ENCODE measurements around the gene ZNF441.

DNA sequence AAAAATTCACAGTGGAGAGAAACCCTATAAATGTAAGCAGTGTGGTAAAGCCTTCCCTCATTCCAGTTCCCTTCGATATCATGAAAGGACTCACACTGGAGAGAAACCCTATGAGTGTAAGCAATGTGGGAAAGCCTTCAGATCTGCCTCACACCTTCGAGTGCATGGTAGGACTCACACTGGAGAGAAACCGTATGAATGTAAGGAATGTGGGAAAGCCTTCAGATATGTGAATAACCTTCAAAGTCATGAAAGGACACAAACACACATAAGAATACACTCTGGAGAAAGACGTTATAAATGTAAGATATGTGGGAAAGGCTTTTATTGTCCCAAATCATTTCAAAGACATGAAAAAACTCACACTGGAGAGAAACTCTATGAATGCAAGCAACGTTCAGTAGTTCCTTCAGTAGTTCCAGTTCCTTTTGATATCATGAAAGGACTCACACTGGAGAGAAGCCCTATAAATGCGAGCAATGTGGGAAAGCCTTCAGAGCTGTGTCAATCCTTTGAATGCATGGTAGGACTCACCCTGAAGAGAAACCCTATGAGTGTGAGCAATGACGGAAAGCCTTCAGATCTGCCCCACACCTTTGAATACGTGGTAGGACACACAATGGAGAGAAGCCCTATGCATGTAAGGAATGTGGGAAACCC is 65.6 kb downstream of the ZNF441 start:
- TF ChIP-seq, protein P1, sequence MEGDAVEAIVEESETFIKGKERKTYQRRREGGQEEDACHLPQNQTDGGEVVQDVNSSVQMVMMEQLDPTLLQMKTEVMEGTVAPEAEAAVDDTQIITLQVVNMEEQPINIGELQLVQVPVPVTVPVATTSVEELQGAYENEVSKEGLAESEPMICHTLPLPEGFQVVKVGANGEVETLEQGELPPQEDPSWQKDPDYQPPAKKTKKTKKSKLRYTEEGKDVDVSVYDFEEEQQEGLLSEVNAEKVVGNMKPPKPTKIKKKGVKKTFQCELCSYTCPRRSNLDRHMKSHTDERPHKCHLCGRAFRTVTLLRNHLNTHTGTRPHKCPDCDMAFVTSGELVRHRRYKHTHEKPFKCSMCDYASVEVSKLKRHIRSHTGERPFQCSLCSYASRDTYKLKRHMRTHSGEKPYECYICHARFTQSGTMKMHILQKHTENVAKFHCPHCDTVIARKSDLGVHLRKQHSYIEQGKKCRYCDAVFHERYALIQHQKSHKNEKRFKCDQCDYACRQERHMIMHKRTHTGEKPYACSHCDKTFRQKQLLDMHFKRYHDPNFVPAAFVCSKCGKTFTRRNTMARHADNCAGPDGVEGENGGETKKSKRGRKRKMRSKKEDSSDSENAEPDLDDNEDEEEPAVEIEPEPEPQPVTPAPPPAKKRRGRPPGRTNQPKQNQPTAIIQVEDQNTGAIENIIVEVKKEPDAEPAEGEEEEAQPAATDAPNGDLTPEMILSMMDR (IDR thresholded peaks at IDR 0.05), result no peak
- TF ChIP-seq POLR2AphosphoS5 (IDR thresholded peaks at IDR 0.05), result no peak

Measured in sigmoid colon (tissue), 4 donors.